ENCODE data around the gene CRACDL.
A peak's percentile ranks its signal among the peaks of the same experiment; 100 is the strongest.

CRACDL gene

GRCh38 chr2:98936353-98937351 lies 627 bp upstream of the CRACDL start:
- H3K36me3 ChIP-seq (replicated peaks) = no peaks in the 10 kb centered on the region
- in situ Hi-C loops (cut with MboI; ENCODE audit: low sequenced_read_pairs) = no loop called here
- no peaks in the 10 kb centered on the region for H3K9me3 ChIP-seq
- peak in 1 of 2 experiments; percentile 38 for DNase-seq (ENCODE audit: low spot score in 2 of 2)
- peaks cover 4% of the 10 kb centered on the region; the same call in 1 of the 2 replicates for H3K4me1 ChIP-seq
- H3K4me3 ChIP-seq = peak overlapping the region; percentile 19
- no peaks in the 10 kb centered on the region for H3K27me3 ChIP-seq (ENCODE audit: low read depth)

- DNase-seq (ENCODE audit: low spot score in 2 of 2) = no peak
- Histone ChIP-seq H3K4me3 (peak overlapping the region; percentile 24), H3K36me3 (replicated peaks) (no peaks in the 10 kb centered on the region), H3K9me3 (no peaks in the 10 kb centered on the region), H3K27me3 (ENCODE audit: low read depth) (no peaks in the 10 kb centered on the region), H3K4me1 (peaks cover 4% of the 10 kb centered on the region; the same call in 1 of the 2 replicates)
- in situ Hi-C loops (cut with MboI; ENCODE audit: low sequenced_read_pairs) = no loop called here
Observed at GRCh38 chr2:98935111-98935770, 784 bp downstream of the CRACDL start.

GRCh38 chr2:98932778-98933343 lies 3.2 kb downstream of the CRACDL start:
- no peak for DNase-seq (ENCODE audit: low spot score in 2 of 2)
- peaks cover 5% of the 10 kb centered on the region for H3K4me1 ChIP-seq
- no peaks in the 10 kb centered on the region for H3K9me3 ChIP-seq
- H3K4me3 ChIP-seq = no peak overlapping the region
- in situ Hi-C loops (cut with MboI; ENCODE audit: low sequenced_read_pairs) = no loop called here
- no peaks in the 10 kb centered on the region for H3K27me3 ChIP-seq (ENCODE audit: low read depth)
- H3K36me3 ChIP-seq (replicated peaks) = no peaks in the 10 kb centered on the region

GRCh38 chr2:98932164-98932563 lies 3.9 kb downstream of the CRACDL start:
- Histone ChIP-seq H3K27me3 (ENCODE audit: low read depth) (no peaks in the 10 kb centered on the region), H3K36me3 (replicated peaks) (no peaks in the 10 kb centered on the region), H3K4me1 (peaks cover 9% of the 10 kb centered on the region), H3K4me3 (no peak overlapping the region), H3K9me3 (no peaks in the 10 kb centered on the region)
- no peak for DNase-seq (ENCODE audit: low spot score in 2 of 2)
- in situ Hi-C loops (cut with MboI; ENCODE audit: low sequenced_read_pairs) = no loop called here

- in situ Hi-C loops (cut with MboI; ENCODE audit: low sequenced_read_pairs) = no loop called here
- no peak for DNase-seq (ENCODE audit: low spot score in 2 of 2)
- Histone ChIP-seq H3K4me3 (no peak overlapping the region), H3K4me1 (peaks cover 13% of the 10 kb centered on the region), H3K27me3 (ENCODE audit: low read depth) (no peaks in the 10 kb centered on the region), H3K36me3 (replicated peaks) (no peaks in the 10 kb centered on the region), H3K9me3 (no peaks in the 10 kb centered on the region)
Observed at GRCh38 chr2:98931596-98931995, 4.4 kb downstream of the CRACDL start.

- Histone ChIP-seq H3K36me3 (replicated peaks) (no peaks in the 10 kb centered on the region), H3K4me1 (peaks cover 9% of the 10 kb centered on the region), H3K9me3 (no peaks in the 10 kb centered on the region), H3K27me3 (ENCODE audit: low read depth) (no peaks in the 10 kb centered on the region), H3K4me3 (no peak overlapping the region)
- in situ Hi-C loops (cut with MboI; ENCODE audit: low sequenced_read_pairs) = no loop called here
- DNase-seq (ENCODE audit: low spot score in 2 of 2) = no peak
Observed at GRCh38 chr2:98929920-98930319, 6.1 kb downstream of the CRACDL start.

GRCh38 chr2:98928242-98928641 lies 7.8 kb downstream of the CRACDL start:
- Histone ChIP-seq H3K9me3 (no peaks in the 10 kb centered on the region), H3K27me3 (ENCODE audit: low read depth) (no peaks in the 10 kb centered on the region), H3K4me1 (peaks cover 9% of the 10 kb centered on the region), H3K4me3 (no peak overlapping the region), H3K36me3 (replicated peaks) (no peaks in the 10 kb centered on the region)
- in situ Hi-C loops (cut with MboI; ENCODE audit: low sequenced_read_pairs) = no loop called here
- no peak for DNase-seq (ENCODE audit: low spot score in 2 of 2)

- Histone ChIP-seq H3K9me3 (no peaks in the 10 kb centered on the region), H3K4me1 (peaks cover 9% of the 10 kb centered on the region), H3K4me3 (no peak overlapping the region), H3K36me3 (replicated peaks) (no peaks in the 10 kb centered on the region), H3K27me3 (ENCODE audit: low read depth) (no peaks in the 10 kb centered on the region)
- DNase-seq (ENCODE audit: low spot score in 2 of 2) = peak in 1 of 2 experiments; percentile 33
- in situ Hi-C loops (cut with MboI; ENCODE audit: low sequenced_read_pairs) = no loop called here
Observed at GRCh38 chr2:98927027-98927426, 9.0 kb downstream of the CRACDL start.

GRCh38 chr2:98926601-98927000 lies 9.4 kb downstream of the CRACDL start:
- no peaks in the 10 kb centered on the region for H3K9me3 ChIP-seq
- no peak for DNase-seq (ENCODE audit: low spot score in 2 of 2)
- peaks cover 9% of the 10 kb centered on the region for H3K4me1 ChIP-seq
- in situ Hi-C loops (cut with MboI; ENCODE audit: low sequenced_read_pairs) = no loop called here
- H3K27me3 ChIP-seq (ENCODE audit: low read depth) = no peaks in the 10 kb centered on the region
- H3K4me3 ChIP-seq = no peak overlapping the region
- H3K36me3 ChIP-seq (replicated peaks) = no peaks in the 10 kb centered on the region

GRCh38 chr2:98924910-98925309 lies 11.1 kb downstream of the CRACDL start:
- Histone ChIP-seq H3K9me3 (no peaks in the 10 kb centered on the region), H3K4me1 (peaks cover 9% of the 10 kb centered on the region), H3K4me3 (no peak overlapping the region), H3K27me3 (ENCODE audit: low read depth) (no peaks in the 10 kb centered on the region), H3K36me3 (replicated peaks) (no peaks in the 10 kb centered on the region)
- in situ Hi-C loops (cut with MboI; ENCODE audit: low sequenced_read_pairs) = no loop called here
- DNase-seq (ENCODE audit: low spot score in 2 of 2) = no peak

- in situ Hi-C loops (cut with MboI; ENCODE audit: low sequenced_read_pairs) = no loop called here
- H3K4me3 ChIP-seq = no peak overlapping the region
- H3K36me3 ChIP-seq (replicated peaks) = no peaks in the 10 kb centered on the region
- H3K4me1 ChIP-seq = peaks cover 9% of the 10 kb centered on the region
- no peaks in the 10 kb centered on the region for H3K27me3 ChIP-seq (ENCODE audit: low read depth)
- no peak for DNase-seq (ENCODE audit: low spot score in 2 of 2)
- no peaks in the 10 kb centered on the region for H3K9me3 ChIP-seq
Observed at GRCh38 chr2:98924038-98924830, 11.8 kb downstream of the CRACDL start.

- in situ Hi-C loops (cut with MboI; ENCODE audit: low sequenced_read_pairs) = no loop called here
- DNase-seq (ENCODE audit: low spot score in 2 of 2) = no peak
- Histone ChIP-seq H3K4me1 (peaks cover 9% of the 10 kb centered on the region), H3K27me3 (ENCODE audit: low read depth) (no peaks in the 10 kb centered on the region), H3K4me3 (no peak overlapping the region), H3K9me3 (no peaks in the 10 kb centered on the region), H3K36me3 (replicated peaks) (no peaks in the 10 kb centered on the region)
Observed at GRCh38 chr2:98923244-98923940, 12.6 kb downstream of the CRACDL start.

- no peaks in the 10 kb centered on the region for H3K9me3 ChIP-seq
- in situ Hi-C loops (cut with MboI; ENCODE audit: low sequenced_read_pairs) = no loop called here
- H3K4me1 ChIP-seq = no peaks in the 10 kb centered on the region
- no peaks in the 10 kb centered on the region for H3K36me3 ChIP-seq (replicated peaks)
- no peaks in the 10 kb centered on the region for H3K27me3 ChIP-seq (ENCODE audit: low read depth)
- DNase-seq (ENCODE audit: low spot score in 2 of 2) = no peak
- no peak overlapping the region for H3K4me3 ChIP-seq
Observed at GRCh38 chr2:98921062-98921461, 15.0 kb downstream of the CRACDL start.
